Activated naive CD8-positive, alpha-beta T cell (primary cell): ENCODE data around the gene TRAPPC4.
"Not testable (repeated sequence)": the region's sequence is repeated elsewhere in the genome, so short reads cannot be mapped to it uniquely, and the experiment has no call there.

Source experiments
- H3K27ac Mint-ChIP-seq: one replicate; pipeline ENCODE4 v1.8.0; 2021; ENCODE audit warnings: mixed read lengths
- H3K27me3 Mint-ChIP-seq: one replicate; pipeline ENCODE4 v1.8.0; 2021; ENCODE audit warnings: mixed read lengths
- H3K36me3 Mint-ChIP-seq: one replicate; pipeline ENCODE4 v1.8.0; 2021; ENCODE audit warnings: mixed read lengths
- H3K4me1 Mint-ChIP-seq: one replicate; pipeline ENCODE4 v1.8.0; 2021; ENCODE audit warnings: low read depth, mixed read lengths
- H3K4me3 Mint-ChIP-seq: one replicate; pipeline ENCODE4 v1.8.0; 2021; ENCODE audit warnings: mild to moderate bottlenecking, mixed read lengths
- H3K9me3 Mint-ChIP-seq: one replicate; pipeline ENCODE4 v1.8.0; 2021; ENCODE audit warnings: low read depth, mixed read lengths

Gene TRAPPC4

GRCh38 chr11:119039471-119039870, 20.9 kb downstream of the TRAPPC4 start:
- not testable (repeated sequence) for H3K4me1 Mint-ChIP-seq, H3K36me3 Mint-ChIP-seq, H3K27me3 Mint-ChIP-seq, H3K9me3 Mint-ChIP-seq, H3K27ac Mint-ChIP-seq, H3K4me3 Mint-ChIP-seq

GRCh38 chr11:119041821-119042514, 23.4 kb downstream of the TRAPPC4 start:
- H3K27me3 Mint-ChIP-seq: no peaks in the 10 kb centered on the region
- H3K27ac Mint-ChIP-seq: no peak overlapping the region

GRCh38 chr11:119042927-119043326, 24.4 kb downstream of the TRAPPC4 start:
- H3K27me3 Mint-ChIP-seq: no peaks in the 10 kb centered on the region
- H3K9me3 Mint-ChIP-seq: no peaks in the 10 kb centered on the region
- H3K4me3 Mint-ChIP-seq: no peak overlapping the region
- H3K4me1 Mint-ChIP-seq: peaks cover 9% of the 10 kb centered on the region
- H3K27ac Mint-ChIP-seq: no peak overlapping the region
- H3K36me3 Mint-ChIP-seq: peaks cover 3% of the 10 kb centered on the region

More at GRCh38 chr11:119041821-119042514, 23.4 kb downstream of the TRAPPC4 start:
- H3K36me3 Mint-ChIP-seq: no peaks in the 10 kb centered on the region
- no peaks in the 10 kb centered on the region for H3K9me3 Mint-ChIP-seq
- no peak overlapping the region for H3K4me3 Mint-ChIP-seq
- peaks cover 9% of the 10 kb centered on the region for H3K4me1 Mint-ChIP-seq

DNA sequence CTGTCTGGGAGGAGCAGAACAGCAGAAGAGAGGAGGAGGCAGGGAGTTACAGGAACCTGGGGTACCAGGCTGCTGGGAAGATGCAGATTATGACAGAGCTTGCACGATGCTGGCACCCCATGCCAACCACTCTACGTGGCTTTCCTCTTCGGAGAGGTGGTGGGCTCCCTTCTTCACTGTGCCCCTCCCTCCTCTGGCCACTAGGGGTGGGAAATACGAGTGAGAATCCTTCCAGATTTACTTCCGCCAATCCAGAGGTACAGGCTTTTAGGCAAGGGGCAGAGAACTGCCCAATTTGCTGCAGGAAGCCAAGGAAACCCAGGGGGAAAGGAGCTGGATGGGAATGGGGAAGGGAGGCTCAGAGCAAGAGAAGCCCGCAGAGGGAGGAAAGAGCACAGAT, 26.1 kb downstream of the TRAPPC4 start:
- H3K27me3 Mint-ChIP-seq: no peaks in the 10 kb centered on the region
- H3K4me1 Mint-ChIP-seq: peaks cover 10% of the 10 kb centered on the region
- H3K4me3 Mint-ChIP-seq: no peak overlapping the region
- H3K27ac Mint-ChIP-seq: no peak overlapping the region
- peaks cover 6% of the 10 kb centered on the region for H3K36me3 Mint-ChIP-seq
- no peaks in the 10 kb centered on the region for H3K9me3 Mint-ChIP-seq

DNA sequence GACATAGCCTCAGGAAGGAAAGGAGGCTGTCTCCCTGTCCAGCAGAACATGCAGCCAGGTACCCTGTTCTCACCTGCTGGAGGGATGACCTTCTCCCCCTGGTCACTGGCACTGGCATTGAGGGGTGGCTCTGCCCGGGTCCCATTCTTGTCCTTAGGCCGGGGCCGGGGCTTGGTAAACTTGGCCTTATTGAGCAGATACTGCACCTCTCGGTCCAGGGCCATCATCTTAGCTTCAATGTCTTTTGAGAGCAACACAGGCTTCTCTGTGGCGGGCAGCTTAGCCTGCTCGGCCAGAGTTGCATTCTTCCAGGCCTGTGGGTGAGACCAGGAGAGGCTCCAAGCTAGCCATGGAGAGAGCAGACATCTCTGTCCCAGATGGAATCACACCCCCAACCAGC, 27.9 kb downstream of the TRAPPC4 start:
- peaks cover 10% of the 10 kb centered on the region for H3K4me1 Mint-ChIP-seq
- H3K9me3 Mint-ChIP-seq: no peaks in the 10 kb centered on the region
- no peak overlapping the region for H3K27ac Mint-ChIP-seq
- no peak overlapping the region for H3K4me3 Mint-ChIP-seq
- H3K27me3 Mint-ChIP-seq: no peaks in the 10 kb centered on the region
- peaks cover 6% of the 10 kb centered on the region for H3K36me3 Mint-ChIP-seq

DNA sequence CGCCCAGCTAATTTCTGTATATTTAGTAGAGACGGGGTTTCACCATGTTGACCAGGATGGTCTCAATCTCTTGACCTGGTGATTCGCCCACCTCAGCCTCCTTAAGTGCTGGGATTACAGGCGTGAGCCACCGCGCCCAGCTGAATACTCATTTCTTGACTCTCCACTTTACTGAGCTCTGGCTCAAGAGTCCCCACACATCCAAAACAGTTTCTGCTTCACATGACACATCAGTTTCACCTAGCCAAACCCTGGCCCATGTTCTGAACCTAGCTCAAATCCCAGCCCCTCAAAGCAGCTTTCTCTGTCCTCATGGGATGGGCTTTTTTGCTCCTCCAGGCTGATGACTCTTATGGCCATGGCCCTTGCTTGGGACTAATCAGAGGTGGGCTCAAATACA, 28.6 kb downstream of the TRAPPC4 start:
- Mint-ChIP-seq H3K36me3 (peaks cover 8% of the 10 kb centered on the region), H3K27ac (no peak overlapping the region), H3K9me3 (no peaks in the 10 kb centered on the region)

GRCh38 chr11:119048644-119049043, 30.1 kb downstream of the TRAPPC4 start:
- no peak overlapping the region for H3K27ac Mint-ChIP-seq
- H3K9me3 Mint-ChIP-seq: no peaks in the 10 kb centered on the region
- no peaks in the 10 kb centered on the region for H3K27me3 Mint-ChIP-seq
- H3K36me3 Mint-ChIP-seq: peaks cover 11% of the 10 kb centered on the region
- no peak overlapping the region for H3K4me3 Mint-ChIP-seq
- H3K4me1 Mint-ChIP-seq: peaks cover 6% of the 10 kb centered on the region

More for the DNA sequence above, 28.6 kb downstream of the TRAPPC4 start:
- Mint-ChIP-seq H3K4me3 (no peak overlapping the region), H3K27me3 (no peaks in the 10 kb centered on the region), H3K4me1 (peaks cover 9% of the 10 kb centered on the region)

DNA sequence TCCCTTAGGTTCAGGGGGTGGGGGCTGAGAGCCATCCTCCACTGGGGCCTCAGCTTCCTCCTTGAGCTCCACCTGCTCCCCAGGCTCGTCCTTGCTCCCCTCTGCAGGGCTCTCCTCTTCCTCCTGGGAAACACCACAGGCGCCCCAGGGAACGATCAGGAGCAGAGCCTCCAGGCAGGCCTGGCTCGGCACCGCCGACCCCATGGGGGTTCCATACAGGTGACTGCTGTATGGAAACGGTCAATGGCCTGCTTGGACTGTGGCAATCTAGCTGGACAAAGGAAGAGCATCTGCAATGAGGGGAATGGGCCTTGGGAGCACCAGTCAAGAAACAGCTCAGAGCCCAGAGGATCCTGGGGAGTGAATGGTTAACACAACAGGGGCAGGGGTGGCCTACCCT, 30.5 kb downstream of the TRAPPC4 start:
- Mint-ChIP-seq H3K9me3 (no peaks in the 10 kb centered on the region), H3K36me3 (peaks cover 11% of the 10 kb centered on the region), H3K4me1 (peaks cover 9% of the 10 kb centered on the region), H3K4me3 (no peak overlapping the region), H3K27me3 (no peaks in the 10 kb centered on the region), H3K27ac (no peak overlapping the region)

DNA sequence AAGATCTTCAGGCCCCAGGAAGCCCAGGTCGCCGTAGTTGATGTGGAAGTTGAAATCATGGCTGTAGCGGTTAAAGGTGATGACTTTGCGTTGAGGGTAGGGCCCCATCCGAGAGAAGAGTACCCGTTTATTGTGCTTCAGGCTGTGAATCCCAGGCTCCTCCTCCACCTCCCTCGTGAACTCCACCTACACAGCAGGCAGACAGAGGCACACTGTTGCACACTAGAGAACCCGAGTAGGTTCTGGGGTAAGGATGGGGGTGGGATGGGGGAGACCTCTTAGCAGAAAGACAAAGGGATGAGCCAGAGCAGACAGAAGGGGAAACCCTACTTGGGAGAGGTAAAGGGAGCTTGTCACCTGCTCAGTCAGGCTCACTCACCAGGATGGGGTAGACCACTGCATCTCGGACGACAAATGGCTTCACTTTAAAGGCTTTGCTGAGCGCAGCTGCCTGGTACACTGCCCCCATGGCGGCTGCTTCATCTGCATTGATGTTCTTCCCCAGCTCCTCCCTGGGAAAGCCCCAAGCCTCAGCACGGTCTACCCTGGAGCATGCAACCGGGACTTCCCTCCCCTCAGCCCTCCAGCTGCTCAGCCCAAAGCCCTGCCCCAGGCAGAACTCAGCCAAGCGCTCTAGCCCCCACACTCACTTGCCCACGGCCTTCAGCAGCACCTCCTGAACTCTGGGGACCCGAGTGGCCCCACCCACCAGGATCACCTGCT, 33.0 kb downstream of the TRAPPC4 start:
- peaks cover 24% of the 10 kb centered on the region for H3K4me1 Mint-ChIP-seq
- no peaks in the 10 kb centered on the region for H3K27me3 Mint-ChIP-seq
- no peak overlapping the region for H3K27ac Mint-ChIP-seq
- no peak overlapping the region for H3K4me3 Mint-ChIP-seq
- peaks cover 19% of the 10 kb centered on the region for H3K36me3 Mint-ChIP-seq
- H3K9me3 Mint-ChIP-seq: no peaks in the 10 kb centered on the region

GRCh38 chr11:119052163-119052814, 33.7 kb downstream of the TRAPPC4 start:
- Mint-ChIP-seq H3K27ac (peak overlapping the region; percentile 34), H3K27me3 (no peaks in the 10 kb centered on the region), H3K36me3 (peaks cover 17% of the 10 kb centered on the region), H3K9me3 (no peaks in the 10 kb centered on the region), H3K4me1 (peaks cover 26% of the 10 kb centered on the region), H3K4me3 (no peak overlapping the region)

GRCh38 chr11:119054418-119054817, 35.9 kb downstream of the TRAPPC4 start:
- peak overlapping the region; percentile 94 for H3K4me3 Mint-ChIP-seq
- H3K36me3 Mint-ChIP-seq: peaks cover 16% of the 10 kb centered on the region
- no peaks in the 10 kb centered on the region for H3K9me3 Mint-ChIP-seq
- H3K27me3 Mint-ChIP-seq: no peaks in the 10 kb centered on the region
- peaks cover 35% of the 10 kb centered on the region for H3K4me1 Mint-ChIP-seq
- no peak overlapping the region for H3K27ac Mint-ChIP-seq

- Mint-ChIP-seq H3K27ac (peak overlapping the region; percentile 90), H3K9me3 (no peaks in the 10 kb centered on the region), H3K4me3 (peak overlapping the region; percentile 94), H3K36me3 (peaks cover 13% of the 10 kb centered on the region), H3K4me1 (peaks cover 33% of the 10 kb centered on the region), H3K27me3 (no peaks in the 10 kb centered on the region)
Measured at GRCh38 chr11:119055901-119056300, 37.3 kb downstream of the TRAPPC4 start.

DNA sequence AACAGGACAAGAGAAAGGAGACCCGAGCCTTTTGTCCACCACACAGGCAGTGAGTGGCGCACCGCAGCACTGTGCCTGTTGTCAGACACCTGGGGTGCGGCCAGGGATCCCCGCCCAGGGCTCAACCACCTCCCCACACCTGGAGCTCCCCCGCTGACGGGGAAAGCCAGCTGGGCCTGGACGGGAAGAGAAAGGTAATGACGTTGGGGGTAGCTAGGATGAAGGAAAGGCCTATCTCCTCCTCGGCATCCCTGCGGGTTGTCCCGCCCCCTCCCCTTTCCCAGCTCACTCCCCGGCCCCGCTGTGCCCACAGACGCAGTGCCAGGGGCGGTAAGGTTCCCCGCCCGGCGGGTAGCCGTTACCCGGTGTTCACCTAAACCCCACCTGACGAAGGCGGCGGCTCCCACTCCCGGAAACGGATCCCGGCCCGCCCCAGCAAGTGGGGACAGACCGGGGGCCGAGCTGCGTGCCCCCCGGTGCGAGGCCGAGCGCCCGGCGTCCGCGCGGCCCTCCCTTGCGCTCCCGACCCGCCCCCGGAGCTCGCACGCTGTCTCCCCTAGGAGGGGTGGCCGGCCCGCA, 37.9 kb downstream of the TRAPPC4 start:
- H3K27me3 Mint-ChIP-seq: no peaks in the 10 kb centered on the region
- peaks cover 33% of the 10 kb centered on the region for H3K4me1 Mint-ChIP-seq
- H3K27ac Mint-ChIP-seq: peak overlapping the region; percentile 96
- H3K4me3 Mint-ChIP-seq: peak overlapping the region; percentile 96
- H3K36me3 Mint-ChIP-seq: peaks cover 13% of the 10 kb centered on the region
- H3K9me3 Mint-ChIP-seq: no peaks in the 10 kb centered on the region

DNA sequence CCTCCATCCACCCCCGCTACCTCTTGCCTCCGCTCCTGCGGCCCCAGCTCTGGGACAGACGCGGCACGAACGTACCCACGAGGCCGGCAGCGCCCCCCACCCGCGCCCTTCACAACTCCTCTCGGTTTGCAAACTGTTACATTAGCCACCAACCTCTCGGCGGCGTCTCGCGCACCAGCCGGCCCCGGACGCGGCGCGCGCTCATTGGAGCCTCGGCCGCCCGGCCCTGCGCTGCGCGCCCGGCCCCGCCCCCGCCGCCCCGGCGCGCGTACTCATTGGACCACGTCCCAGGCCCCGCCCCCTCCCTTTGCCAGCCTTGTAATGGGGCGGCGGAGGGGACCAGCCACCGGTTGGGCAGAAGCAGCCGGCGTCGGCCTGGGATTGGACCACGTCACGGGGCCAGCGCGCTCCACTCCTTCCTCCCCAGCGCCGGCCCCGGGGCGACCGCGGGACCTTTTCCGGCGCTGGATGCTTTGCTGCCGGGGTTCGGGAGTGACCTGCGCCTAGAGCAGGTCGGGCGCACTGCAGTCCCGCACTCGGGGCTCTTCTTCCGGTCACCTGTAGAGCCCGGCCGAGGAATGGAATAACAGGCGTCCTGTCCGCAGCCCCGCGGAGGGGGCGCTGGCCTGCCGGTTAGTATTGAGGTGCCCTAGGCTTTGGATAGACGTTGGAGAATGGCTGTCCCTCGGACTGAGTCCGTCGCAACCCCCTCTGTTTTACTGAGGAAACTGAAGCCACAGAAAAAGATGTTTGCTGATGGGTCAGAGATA, 38.6 kb downstream of the TRAPPC4 start, which contains the start of gene HYOU1:
Gene HYOU1 (minus strand): TSS at position 206 of the 770 bp plus-strand sequence. CDS start 1,045 bp downstream, outside the sequence.
- H3K9me3 Mint-ChIP-seq: no peaks in the 10 kb centered on the region
- H3K4me1 Mint-ChIP-seq: peaks cover 29% of the 10 kb centered on the region
- no peaks in the 10 kb centered on the region for H3K27me3 Mint-ChIP-seq
- peak within 1 kb of the TSS; percentile 96 for H3K27ac Mint-ChIP-seq
- peaks cover 11% of the 10 kb centered on the region for H3K36me3 Mint-ChIP-seq
- peak within 1 kb of the TSS; percentile 96 for H3K4me3 Mint-ChIP-seq
